ENCODE measurements around the gene CYP27B1. TPM values are rescaled to one million over a fixed set of nuclear protein-coding genes. Genes with fewer than 3 reads are reported as not detected.

CYP27B1 gene
- polyA plus RNA-seq, 1 experiment = 0.91 TPM

GRCh38 chr12:57719777-57720605 is 46.9 kb downstream of the CYP27B1 start:
- Histone ChIP-seq H3K27me3 (ENCODE audit: control insufficient read depth, insufficient read depth, low read length) (no peaks in the 10 kb centered on the region), H3K36me3 (ENCODE audit: control insufficient read depth, insufficient read depth, low read length) (peaks cover 32% of the 10 kb centered on the region), H3K4me3 (ENCODE audit: low read depth, low read length) (no peak overlapping the region)
- no peak for TF ChIP-seq CTCF (IDR thresholded peaks at IDR 0.05; ENCODE audit: insufficient read depth, low read depth, low read length)
- no peak for DNase-seq (ENCODE audit: low read depth)
- ChIA-PET CTCF (interaction anchor here (1.1 kb wide), 1 partner anchor 15 kb away, joined by 3 read pairs; no protein-coding TSS in a partner anchor), POLR2A (no interaction called here)

- Histone ChIP-seq H3K27me3 (ENCODE audit: control insufficient read depth, insufficient read depth, low read length) (no peaks in the 10 kb centered on the region), H3K4me3 (ENCODE audit: low read depth, low read length) (no peak overlapping the region), H3K36me3 (ENCODE audit: control insufficient read depth, insufficient read depth, low read length) (peaks cover 32% of the 10 kb centered on the region)
- POLR2A ChIA-PET = no interaction called here
- no peak for DNase-seq (ENCODE audit: low read depth)
- TF ChIP-seq CTCF (IDR thresholded peaks at IDR 0.05; ENCODE audit: insufficient read depth, low read depth, low read length) = no peak
- CTCF ChIA-PET = interaction anchor here (0.8 kb wide), 1 partner anchor 17 kb away, joined by 3 read pairs; no protein-coding TSS in a partner anchor
These were observed 48.0 kb downstream of the CYP27B1 start for GRCh38 chr12:57718641-57719528.

- H3K4me3 ChIP-seq (ENCODE audit: low read depth, low read length) = no peak overlapping the region
- no peak for DNase-seq (ENCODE audit: low read depth)
- POLR2A ChIA-PET = no interaction called here
- no peaks in the 10 kb centered on the region for H3K27me3 ChIP-seq (ENCODE audit: control insufficient read depth, insufficient read depth, low read length)
- TF ChIP-seq CTCF (IDR thresholded peaks at IDR 0.05; ENCODE audit: insufficient read depth, low read depth, low read length) = no peak
- CTCF ChIA-PET = interaction anchor here (0.8 to 3.2 kb wide), 2 partner anchors 8 to 18 kb away, joined by 3 to 17 read pairs; no protein-coding TSS in a partner anchor
- H3K36me3 ChIP-seq (ENCODE audit: control insufficient read depth, insufficient read depth, low read length) = peaks cover 32% of the 10 kb centered on the region
These were observed 48.8 kb downstream of the CYP27B1 start for GRCh38 chr12:57717846-57718640.

GRCh38 chr12:57717131-57717530 is 49.7 kb downstream of the CYP27B1 start:
- H3K36me3 ChIP-seq (ENCODE audit: control insufficient read depth, insufficient read depth, low read length) = peaks cover 32% of the 10 kb centered on the region
- H3K4me3 ChIP-seq (ENCODE audit: low read depth, low read length) = no peak overlapping the region
- CTCF ChIA-PET = interaction anchor here (0.6 to 3.2 kb wide), 2 partner anchors 9 to 13 kb away, joined by 3 to 17 read pairs; no protein-coding TSS in a partner anchor
- POLR2A ChIA-PET = no interaction called here
- no peaks in the 10 kb centered on the region for H3K27me3 ChIP-seq (ENCODE audit: control insufficient read depth, insufficient read depth, low read length)
- no peak for TF ChIP-seq CTCF (IDR thresholded peaks at IDR 0.05; ENCODE audit: insufficient read depth, low read depth, low read length)
- no peak for DNase-seq (ENCODE audit: low read depth)
